ENCODE data around the gene CCT5.

Gene CCT5

GRCh38 chr5:10254686-10255085, 4.6 kb downstream of the CCT5 start:
- no peak overlapping the region for H3K27ac ChIP-seq
- no peak for TF ChIP-seq CTCF (IDR thresholded peaks at IDR 0.05)
- TF ChIP-seq ZFX (IDR thresholded peaks at IDR 0.05; ENCODE audit: borderline replicate concordance), result no peak

DNA sequence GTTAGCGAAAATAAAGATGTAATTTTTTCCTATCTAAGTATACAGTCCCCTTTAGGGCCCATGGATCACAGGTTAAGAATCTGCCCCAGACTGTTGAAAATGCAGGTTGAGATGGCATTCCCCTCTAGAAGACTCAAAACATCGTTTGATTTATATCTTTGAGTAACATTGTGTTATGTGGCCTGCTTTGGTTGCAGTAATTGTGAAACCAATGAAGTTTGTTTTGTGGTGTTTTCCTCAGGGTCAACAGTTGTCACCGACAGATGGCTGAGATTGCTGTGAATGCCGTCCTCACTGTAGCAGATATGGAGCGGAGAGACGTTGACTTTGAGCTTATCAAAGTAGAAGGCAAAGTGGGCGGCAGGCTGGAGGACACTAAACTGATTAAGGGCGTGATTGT, 7.8 kb downstream of the CCT5 start:
- no peak for TF ChIP-seq CTCF (IDR thresholded peaks at IDR 0.05)
- no peak for TF ChIP-seq ZFX (IDR thresholded peaks at IDR 0.05; ENCODE audit: borderline replicate concordance)
- no peak overlapping the region for H3K27ac ChIP-seq

DNA sequence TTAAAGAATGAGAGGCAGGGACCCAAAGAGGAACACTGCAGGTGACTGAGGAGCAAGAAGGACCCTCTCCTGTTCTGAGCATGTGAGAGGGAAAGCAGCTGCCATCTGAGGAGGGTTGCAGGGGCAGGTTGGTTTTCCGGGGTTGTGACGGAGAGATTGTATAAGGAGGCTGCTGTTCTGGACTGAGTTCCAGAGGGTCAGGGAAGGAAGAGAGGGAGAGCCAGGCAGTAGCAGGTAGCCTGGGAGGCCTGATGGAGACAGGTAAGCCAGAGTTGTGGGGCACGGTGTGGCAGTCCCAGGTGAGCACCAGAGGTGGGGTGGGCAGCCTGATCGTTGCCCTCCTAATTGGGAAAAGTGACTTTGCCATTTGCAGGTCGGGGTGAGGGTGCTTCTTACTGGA, 9.8 kb downstream of the CCT5 start:
- no peak overlapping the region for H3K27ac ChIP-seq
- no peak for TF ChIP-seq CTCF (IDR thresholded peaks at IDR 0.05)
- no peak for TF ChIP-seq ZFX (IDR thresholded peaks at IDR 0.05; ENCODE audit: borderline replicate concordance)

DNA sequence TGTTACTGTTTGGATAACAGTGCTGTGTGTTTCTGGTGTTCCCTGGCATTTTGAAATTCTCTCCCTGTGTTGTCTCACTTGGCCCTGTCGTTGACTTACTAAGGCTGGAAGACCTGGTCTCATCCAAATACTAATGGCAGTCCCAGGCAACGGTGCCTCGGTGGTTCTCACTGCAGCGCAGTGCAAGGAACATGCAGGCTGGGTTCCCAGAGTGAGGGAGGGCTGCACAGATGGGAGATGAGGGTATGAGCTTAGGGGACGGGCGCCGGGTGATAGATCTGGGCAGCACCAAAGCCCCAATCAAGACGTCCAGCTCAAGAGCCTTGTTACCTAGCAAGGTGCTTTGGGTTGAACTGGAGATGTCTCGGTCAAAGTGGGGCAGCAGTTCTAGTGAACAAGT, 11.0 kb downstream of the CCT5 start:
- no peak overlapping the region for H3K27ac ChIP-seq
- no peak for TF ChIP-seq CTCF (IDR thresholded peaks at IDR 0.05)
- TF ChIP-seq ZFX (IDR thresholded peaks at IDR 0.05; ENCODE audit: borderline replicate concordance), result no peak

DNA sequence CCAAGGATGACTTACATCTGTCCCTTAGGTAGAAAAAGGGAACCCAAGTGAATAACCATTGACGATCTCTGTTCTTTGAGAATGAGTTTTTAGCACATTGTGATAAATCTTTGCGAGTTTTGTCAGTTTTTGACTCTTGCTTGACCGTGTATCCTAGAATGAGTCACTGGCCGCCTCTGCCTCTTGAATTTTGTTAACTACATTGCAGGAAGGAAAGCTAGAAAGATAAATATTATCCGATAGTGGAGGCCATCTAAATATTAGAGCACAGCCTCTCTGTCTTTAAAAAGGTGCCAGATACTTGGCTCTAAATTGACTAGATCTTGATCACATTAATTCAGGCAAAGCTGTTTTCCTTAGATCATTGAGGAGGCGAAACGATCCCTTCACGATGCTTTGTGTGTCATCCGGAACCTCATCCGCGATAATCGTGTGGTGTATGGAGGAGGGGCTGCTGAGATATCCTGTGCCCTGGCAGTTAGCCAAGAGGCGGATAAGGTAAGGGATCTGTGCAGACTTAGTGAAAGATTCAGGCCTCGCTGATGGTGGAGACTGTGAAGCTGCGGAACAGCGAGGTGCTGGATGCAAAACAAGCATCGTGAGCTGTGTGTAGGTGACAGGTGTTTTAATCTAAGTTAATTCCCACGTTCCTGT, 12.2 kb downstream of the CCT5 start:
- no peak overlapping the region for H3K27ac ChIP-seq
- TF ChIP-seq CTCF (IDR thresholded peaks at IDR 0.05), result no peak
- TF ChIP-seq ZFX (IDR thresholded peaks at IDR 0.05; ENCODE audit: borderline replicate concordance), result no peak

DNA sequence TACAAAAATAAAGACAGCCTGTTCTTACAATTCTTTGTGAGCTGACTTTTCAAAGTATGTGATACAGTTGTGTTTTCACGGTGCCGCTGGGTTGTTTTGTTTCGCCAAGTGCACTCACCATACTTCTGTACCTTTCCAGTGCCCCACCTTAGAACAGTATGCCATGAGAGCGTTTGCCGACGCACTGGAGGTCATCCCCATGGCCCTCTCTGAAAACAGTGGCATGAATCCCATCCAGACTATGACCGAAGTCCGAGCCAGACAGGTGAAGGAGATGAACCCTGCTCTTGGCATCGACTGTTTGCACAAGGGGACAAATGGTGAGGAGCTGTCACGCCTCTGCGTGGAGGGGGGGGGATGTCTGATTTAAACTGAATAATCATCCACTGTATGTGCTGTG, 12.9 kb downstream of the CCT5 start:
- TF ChIP-seq CTCF (IDR thresholded peaks at IDR 0.05) (no peak), ZFX (IDR thresholded peaks at IDR 0.05; ENCODE audit: borderline replicate concordance) (no peak)
- H3K27ac ChIP-seq, result no peak overlapping the region

GRCh38 chr5:10264604-10265003, 14.5 kb downstream of the CCT5 start:
- no peak overlapping the region for H3K27ac ChIP-seq
- no peak for TF ChIP-seq ZFX (IDR thresholded peaks at IDR 0.05; ENCODE audit: borderline replicate concordance)
- TF ChIP-seq CTCF (IDR thresholded peaks at IDR 0.05), result no peak
